Measurements from ENCODE around the gene ZNF888. TPM values are rescaled to one million over a fixed set of nuclear protein-coding genes. Genes with fewer than 3 reads are reported as not detected.
"Not testable (repeated sequence)": the region's sequence is repeated elsewhere in the genome, so short reads cannot be mapped to it uniquely, and the experiment has no call there.

The ZNF888 gene
- total RNA-seq, 4 donors from 2014 or later: 1.9 to 4.6 (median 2.9) TPM

GRCh38 chr19:52943884-52944643 lies 20.8 kb upstream of the ZNF888 start:
- peaks cover 0 to 9% (median 0%) of the 10 kb centered on the region in 3 donors for H3K36me3 ChIP-seq
- 80 to 87% methylated on average over 17 of the region's 17 CpGs for WGBS, 2 donors
- TF ChIP-seq POLR2A (IDR thresholded peaks at IDR 0.05) (no peak), CTCF (IDR thresholded peaks at IDR 0.05) (no peak), EP300 (IDR thresholded peaks at IDR 0.05) (no peak)
- H3K27ac ChIP-seq: no peak overlapping the region
- DNase-seq (ENCODE audit: low spot score in 2 of 2): no peak
- H3K4me1 ChIP-seq: peaks cover 0 to 17% (median 4%) of the 10 kb centered on the region in 4 donors
- H3K4me3 ChIP-seq: no peak overlapping the region
- H3K9me3 ChIP-seq: peaks cover 0 to 35% (median 12%) of the 10 kb centered on the region in 4 donors
- H3K27me3 ChIP-seq: no peaks in the 10 kb centered on the region

- peak overlapping the region in 3 of 4 donors; percentile 69 to 96 (median 83) for H3K27ac ChIP-seq
- peaks cover 0 to 28% (median 5%) of the 10 kb centered on the region in 4 donors for H3K9me3 ChIP-seq
These were observed 20.1 kb upstream of the ZNF888 start for GRCh38 chr19:52943134-52943883.

GRCh38 chr19:52942386-52943133 lies 19.3 kb upstream of the ZNF888 start:
- DNase-seq (ENCODE audit: low spot score in 2 of 2): peak; percentile 81 to 92
- Histone ChIP-seq H3K27me3 (no peaks in the 10 kb centered on the region), H3K27ac (peak overlapping the region; percentile 70 to 96 (median 86)), H3K4me3 (peak overlapping the region; percentile 50 to 86 (median 74)), H3K4me1 (peaks cover 0 to 17% (median 4%) of the 10 kb centered on the region in 4 donors), H3K36me3 (peaks cover 0 to 7% (median 0%) of the 10 kb centered on the region in 3 donors), H3K9me3 (peaks cover 0 to 20% (median 2%) of the 10 kb centered on the region in 4 donors)
- TF ChIP-seq CTCF (IDR thresholded peaks at IDR 0.05): no peak
- TF ChIP-seq POLR2A (IDR thresholded peaks at IDR 0.05): peak; percentile 48 to 61
- peak in 1 of 2 donors; percentile 70 for TF ChIP-seq EP300 (IDR thresholded peaks at IDR 0.05)
- WGBS, 2 donors: 0% methylated on average over 37 to 39 of the region's 43 CpGs

More at GRCh38 chr19:52943134-52943883, 20.1 kb upstream of the ZNF888 start:
- peaks cover 0 to 17% (median 4%) of the 10 kb centered on the region in 4 donors for H3K4me1 ChIP-seq
- TF ChIP-seq EP300 (IDR thresholded peaks at IDR 0.05) (no peak), CTCF (IDR thresholded peaks at IDR 0.05) (no peak), POLR2A (IDR thresholded peaks at IDR 0.05) (no peak)
- no peaks in the 10 kb centered on the region for H3K27me3 ChIP-seq
- peaks cover 0 to 3% (median 0%) of the 10 kb centered on the region in 3 donors for H3K36me3 ChIP-seq
- WGBS, 2 donors: 56 to 66% methylated on average over 29 of the region's 29 CpGs
- H3K4me3 ChIP-seq: peak overlapping the region; percentile 50 to 86 (median 74)
- DNase-seq (ENCODE audit: low spot score in 2 of 2): no peak

GRCh38 chr19:52941941-52942385 lies 18.7 kb upstream of the ZNF888 start:
- WGBS, 2 donors: 0 to 1% methylated on average over 26 of the region's 26 CpGs
- TF ChIP-seq EP300 (IDR thresholded peaks at IDR 0.05) (no peak), POLR2A (IDR thresholded peaks at IDR 0.05) (no peak), CTCF (IDR thresholded peaks at IDR 0.05) (no peak)
- Histone ChIP-seq H3K9me3 (peaks cover 0 to 14% (median under 1%) of the 10 kb centered on the region in 4 donors), H3K27me3 (no peaks in the 10 kb centered on the region), H3K4me3 (peak overlapping the region; percentile 50 to 86 (median 74)), H3K27ac (peak overlapping the region; percentile 70 to 96 (median 86)), H3K4me1 (peaks cover 0 to 17% (median 4%) of the 10 kb centered on the region in 4 donors), H3K36me3 (peaks cover 0 to 11% (median 0%) of the 10 kb centered on the region in 3 donors)
- DNase-seq (ENCODE audit: low spot score in 2 of 2): peak in 1 of 2 donors; percentile 18

GRCh38 chr19:52941523-52941922 lies 18.3 kb upstream of the ZNF888 start:
- WGBS, 2 donors: 34 to 45% methylated on average over 2 of the region's 2 CpGs
- H3K4me3 ChIP-seq: peak overlapping the region in 3 of 4 donors; percentile 63 to 86 (median 84)
- H3K36me3 ChIP-seq: peaks cover 0 to 16% (median 0%) of the 10 kb centered on the region in 3 donors
- peaks cover 0 to 17% (median 4%) of the 10 kb centered on the region in 4 donors for H3K4me1 ChIP-seq
- not testable (repeated sequence) for H3K27me3 ChIP-seq; DNase-seq (ENCODE audit: low spot score in 2 of 2); H3K9me3 ChIP-seq
- H3K27ac ChIP-seq: peak overlapping the region in 2 of 4 donors; percentile 83 to 96

- not testable (repeated sequence) for H3K9me3 ChIP-seq; H3K27me3 ChIP-seq; DNase-seq (ENCODE audit: low spot score in 2 of 2); H3K4me3 ChIP-seq
- Histone ChIP-seq H3K4me1 (peaks cover 0 to 17% (median 4%) of the 10 kb centered on the region in 4 donors), H3K27ac (peak overlapping the region in 1 of 4 donors; percentile 96), H3K36me3 (peaks cover 0 to 22% (median 0%) of the 10 kb centered on the region in 3 donors)
- WGBS, 2 donors: 83 to 84% methylated on average over 5 of the region's 5 CpGs
These were observed 17.7 kb upstream of the ZNF888 start for GRCh38 chr19:52940905-52941304.
